ENCODE measurements around the gene KCNN4.
"Not testable (repeated sequence)": the region's sequence is repeated elsewhere in the genome, so short reads cannot be mapped to it uniquely, and the experiment has no call there.

The KCNN4 gene

GRCh38 chr19:43798546-43799409 lies 18.0 kb upstream of the KCNN4 start:
- DNase-seq = peak; percentile 39

GRCh38 chr19:43798026-43798545 lies 17.3 kb upstream of the KCNN4 start:
- DNase-seq = no peak

- no peak for DNase-seq
Measured at GRCh38 chr19:43797556-43797955, 16.8 kb upstream of the KCNN4 start.

GRCh38 chr19:43797118-43797517 lies 16.3 kb upstream of the KCNN4 start:
- DNase-seq = no peak

- no peak for DNase-seq
Measured at GRCh38 chr19:43790587-43790986, 9.8 kb upstream of the KCNN4 start.

GRCh38 chr19:43789029-43789428 lies 8.3 kb upstream of the KCNN4 start:
- DNase-seq = no peak

- DNase-seq = no peak
Measured at GRCh38 chr19:43786665-43787064, 5.9 kb upstream of the KCNN4 start.

GRCh38 chr19:43784981-43785808 lies 4.4 kb upstream of the KCNN4 start:
- peak; percentile 83 for DNase-seq

GRCh38 chr19:43784241-43784980 lies 3.6 kb upstream of the KCNN4 start:
- no peak for DNase-seq

GRCh38 chr19:43783636-43784035 lies 2.9 kb upstream of the KCNN4 start:
- no peak for DNase-seq

- DNase-seq = no peak
Measured at GRCh38 chr19:43782689-43783231, 2.0 kb upstream of the KCNN4 start.

- no peak for DNase-seq
Measured at GRCh38 chr19:43782311-43782660, 1.5 kb upstream of the KCNN4 start.

GRCh38 chr19:43781630-43782310 lies 997 bp upstream of the KCNN4 start:
- DNase-seq = no peak

GRCh38 chr19:43779820-43780219 lies 953 bp downstream of the KCNN4 start:
- DNase-seq = no peak

GRCh38 chr19:43779147-43779819 lies 1.5 kb downstream of the KCNN4 start:
- no peak for DNase-seq

- no peak for DNase-seq
Measured at GRCh38 chr19:43778651-43779050, 2.1 kb downstream of the KCNN4 start.

GRCh38 chr19:43777163-43777695 lies 3.5 kb downstream of the KCNN4 start:
- DNase-seq = no peak

- DNase-seq = no peak
Measured at GRCh38 chr19:43776286-43776685, 4.5 kb downstream of the KCNN4 start.

GRCh38 chr19:43775299-43775890 lies 5.4 kb downstream of the KCNN4 start:
- DNase-seq = no peak

GRCh38 chr19:43774940-43775258 lies 5.9 kb downstream of the KCNN4 start:
- DNase-seq = not testable (repeated sequence)

Measured in NCI-H82 (cell line).